HepG2 (cell line): ENCODE measurements around the gene ETS1. TPM values are rescaled to one million over a fixed set of nuclear protein-coding genes. Genes with fewer than 3 reads are reported as not detected.
A peak's percentile ranks its signal among the peaks of the same experiment; 100 is the strongest.

Source experiments
- ATAC-seq: fragments of 200-7000 bp; cut with Tn5 transposase; 3 replicates; pipeline ENCODE4 v1.9.1; 2020; ENCODE audit warnings: mild to moderate bottlenecking, moderate library complexity
- BruUV-seq: library from RNA; stranded (reverse); fragments of 400-500 nt; replicated peaks from 2 replicates; lab custom pipeline; 2021; lab: Mats Ljungman, UMichigan
- CTCF ChIA-PET: fragments of 300-600 bp; formaldehyde crosslinking; extraction: SDS; loops from one replicate; lab custom pipeline; 2021; ENCODE audit warnings: low total read pairs, inconsistent platforms, low intra/inter-chr PET ratio; lab: Yijun Ruan, JAX
- POLR2A ChIA-PET: fragments of 350-600 bp; sonication (Branson Sonifier 250); formaldehyde crosslinking; loops from one replicate; lab custom pipeline; 2020; ENCODE audit warnings: antibody characterized with exemption, inconsistent platforms; lab: Yijun Ruan, JAX
- DNase-seq: peaks from one replicate; pipeline ENCODE4 v3.0.0-alpha.2; 2015; ENCODE audit warnings: low spot score
- FAIRE-seq: peaks from 3 replicates; lab custom pipeline; 2011; peaks lifted over from hg19 to GRCh38; lab: Jason Lieb, UNC
- H2AFZ ChIP-seq: one replicate; pipeline ENCODE4 v1.6.1; 2011; ENCODE audit warnings: low read length, inconsistent platforms
- H3K27ac ChIP-seq: fragments of 300-600 bp; 3 replicates; pipeline ENCODE4 v1.8.0; 2011; ENCODE audit warnings: mixed run types, mild to moderate bottlenecking, mixed read lengths, low read length, inconsistent platforms; ENCODE audit not compliant: insufficient read depth; ENCODE audit errors: extremely low read length
- H3K27me3 ChIP-seq, 2 experiments: fragments of 200-600 bp in 1 of 2; 2 replicates in 1 of 2; 3 replicates in 1 of 2; pipeline versions ENCODE4 v1.6.0 to v1.8.0; 2011; ENCODE audit warnings: low read length in 2 of 2, mild to moderate bottlenecking in 2 of 2, moderate library complexity in 2 of 2, inconsistent platforms in 1 of 2; ENCODE audit not compliant: insufficient read depth in 2 of 2, control insufficient read depth in 1 of 2
- H3K36me3 ChIP-seq, 2 experiments: fragments of 200-600 bp in 1 of 2; replicated peaks in 1 of 2; 2 replicates in 1 of 2; 3 replicates in 1 of 2; pipeline versions ENCODE4 v1.5.1 to v1.8.0; 2011; ENCODE audit warnings: low read length in 2 of 2, inconsistent platforms in 1 of 2; ENCODE audit not compliant: insufficient read depth in 2 of 2, control insufficient read depth in 1 of 2
- H3K4me1 ChIP-seq: 2 replicates; pipeline ENCODE4 v1.5.1; 2012; ENCODE audit warnings: low read length, inconsistent platforms; ENCODE audit not compliant: insufficient read depth
- H3K4me2 ChIP-seq: 2 replicates; pipeline ENCODE4 v1.6.0; 2011; ENCODE audit warnings: low read depth, low read length, inconsistent platforms
- H3K4me3 ChIP-seq, 3 experiments: fragments of 200-600 bp in 1 of 3; sonication (generic), shearing (Covaris generic) in 1 of 3; replicated peaks in 1 of 3; 2 replicates each; pipeline ENCODE4 v1.5.1; 2011 to 2016; ENCODE audit warnings: low read length in 3 of 3, inconsistent platforms in 2 of 3, low read depth in 2 of 3, mild to moderate bottlenecking in 2 of 3, control low read depth in 1 of 3, mixed read lengths in 1 of 3; ENCODE audit not compliant: insufficient read depth in 1 of 3
- H3K79me2 ChIP-seq: one replicate; pipeline ENCODE4 v1.6.1; 2011; ENCODE audit warnings: low read length, inconsistent platforms; ENCODE audit not compliant: insufficient read depth
- H3K9ac ChIP-seq: 2 replicates; pipeline ENCODE4 v1.6.0; 2011; ENCODE audit warnings: mild to moderate bottlenecking, low read depth, low read length, inconsistent platforms; ENCODE audit not compliant: insufficient read depth
- H3K9me3 ChIP-seq: 2 replicates; pipeline ENCODE4 v1.5.1; 2012; ENCODE audit warnings: mild to moderate bottlenecking, low read length
- H4K20me1 ChIP-seq: 2 replicates; pipeline ENCODE4 v1.6.0; 2011; ENCODE audit warnings: inconsistent platforms, mild to moderate bottlenecking, low read length, moderate library complexity; ENCODE audit not compliant: insufficient read depth
- ETV6 ChIP-seq: sonication (generic); formaldehyde crosslinking; conservative IDR thresholded peaks from 2 replicates; pipeline ENCODE4 v1.4.0; 2020; ENCODE audit warnings: missing genetic modification reagents
- HOXA9 ChIP-seq: sonication (generic); formaldehyde crosslinking; IDR thresholded peaks from 2 replicates; pipeline ENCODE4 v1.8.1; 2022; ENCODE audit warnings: missing genetic modification reagents, mild to moderate bottlenecking, moderate library complexity, borderline replicate concordance
- SALL2 ChIP-seq: sonication (generic); formaldehyde crosslinking; IDR thresholded peaks from 2 replicates; pipeline ENCODE4 v1.8.1; 2023; ENCODE audit warnings: mild to moderate bottlenecking, missing genetic modification reagents, inconsistent platforms
- U2AF2 ChIP-seq: fragments of 200-400 bp; formaldehyde crosslinking; IDR thresholded peaks from 2 replicates; pipeline ENCODE4 v1.6.1; 2017; ENCODE audit warnings: low read depth, mild to moderate bottlenecking, low read length
- XBP1 ChIP-seq: sonication (generic); formaldehyde crosslinking; IDR thresholded peaks from 2 replicates; pipeline ENCODE4 v1.5.0; 2020; ENCODE audit warnings: missing genetic modification reagents
- ZBTB20 ChIP-seq: sonication (generic); formaldehyde crosslinking; IDR thresholded peaks from 2 replicates; pipeline ENCODE4 v1.8.1; 2023; ENCODE audit warnings: missing genetic modification reagents, low read depth, mild to moderate bottlenecking, borderline replicate concordance
- ZNF234 ChIP-seq: sonication (generic); formaldehyde crosslinking; conservative IDR thresholded peaks from 2 replicates; pipeline ENCODE4 v1.5.1; 2020; ENCODE audit warnings: mild to moderate bottlenecking, missing genetic modification reagents
- ZNF3 ChIP-seq: IDR thresholded peaks from 2 replicates; pipeline ENCODE4 v1.7.0; 2017; ENCODE audit warnings: inconsistent platforms
- WGBS: methylation state at CpG from one replicate; pipeline ENCODE4 v1.1.6; 2017; ENCODE audit warnings: low lambda C conversion rate; 5-methylcytosine and 5-hydroxymethylcytosine counted together
- in situ Hi-C: cut with HindIII; loops from 2 replicates; pipeline ENCODE4 v1.10.0; 2017; ENCODE audit warnings: low pct_unique_long_range_greater_than_20kb; ENCODE audit not compliant: extremely low pct_ligation_motif_present
- intact Hi-C: fragments of 100-400 bp; cut with micrococcal nuclease; formaldehyde crosslinking; loops from one replicate; pipeline ENCODE4 v1.10.0; 2022; ENCODE audit not compliant: unreplicated experiment
- polyA plus RNA-seq, 8 experiments: library from polyadenylated mRNA; depleted of rRNA in 3 of 8; stranded (reverse) in 7 of 8; unstranded in 1 of 8; fragments of >200 nt; fragmentation: Illumina TruSeq in 4 of 8; extraction: Trizol in 4 of 8; gene quantifications; 2 replicates each; pipeline versions ENCODE4 v1.2.1 to v1.2.3, GENCODE V29; 2011 to 2016; ENCODE audit warnings: low read depth in 4 of 8, missing spikeins in 1 of 8, mixed read lengths in 1 of 8; ENCODE audit not compliant: insufficient read depth in 1 of 8
- total RNA-seq, 5 experiments: library from RNA; depleted of rRNA; stranded (reverse); fragments of >200 nt; fragmentation: Illumina TruSeq; extraction: Trizol; gene quantifications; 2 replicates each; pipeline ENCODE4 v1.2.3, GENCODE V29; 2016; ENCODE audit warnings: low read depth in 1 of 5
- TF ChIP-seq, protein P1 (sequence below): sonication (generic); formaldehyde crosslinking; IDR thresholded peaks from 2 replicates; pipeline ENCODE4 v1.8.1; 2023; ENCODE audit warnings: missing genetic modification reagents, mild to moderate bottlenecking, borderline replicate concordance
- TF ChIP-seq, protein P2 (sequence below): sonication (generic); formaldehyde crosslinking; IDR thresholded peaks from 2 replicates; pipeline ENCODE4 v1.5.0; 2020; ENCODE audit warnings: missing genetic modification reagents
- TF ChIP-seq, protein P3 (sequence below): sonication (generic); formaldehyde crosslinking; IDR thresholded peaks from 2 replicates; pipeline ENCODE4 v1.4.0; 2020; ENCODE audit warnings: missing genetic modification reagents, mild to moderate bottlenecking, borderline replicate concordance
- TF ChIP-seq, protein P4 (sequence below): sonication (generic); formaldehyde crosslinking; conservative IDR thresholded peaks from 2 replicates; pipeline ENCODE4 v1.4.0; 2020; ENCODE audit warnings: missing genetic modification reagents
- TF ChIP-seq, protein P5 (sequence below): sonication (generic); formaldehyde crosslinking; IDR thresholded peaks from 2 replicates; pipeline ENCODE4 v1.5.0; 2020; ENCODE audit warnings: missing genetic modification reagents
- TF ChIP-seq, protein P6 (sequence below): sonication (generic); formaldehyde crosslinking; IDR thresholded peaks from 2 replicates; pipeline ENCODE4 v1.5.1; 2020; ENCODE audit warnings: mild to moderate bottlenecking, missing genetic modification reagents, moderate library complexity

The ETS1 gene
- total and polyA plus RNA-seq, 2 of the 13 experiments (the other 11 are each of a cell fraction or from before 2014, with no cell fraction given): 0.18 to 0.34 TPM

DNA sequence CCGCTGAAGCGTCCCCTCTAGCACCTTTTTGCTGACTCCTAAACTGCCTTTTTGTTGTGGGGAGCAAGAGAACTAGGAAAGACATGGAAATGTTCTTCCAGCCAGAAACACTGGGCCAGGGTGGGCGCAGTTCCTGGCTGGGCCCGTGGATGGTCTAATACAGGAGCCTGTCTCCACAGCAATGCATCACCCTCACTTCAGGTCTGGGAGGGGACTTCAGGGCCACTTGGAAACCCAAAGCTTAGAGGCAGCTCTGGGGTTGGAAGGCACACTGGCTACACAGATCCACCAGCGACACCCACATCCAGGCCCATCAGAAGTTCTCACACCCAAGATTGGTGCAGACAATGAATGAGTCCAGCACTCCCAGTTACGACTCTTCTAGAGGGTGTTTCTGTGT, 120.3 kb downstream of the ETS1 start:
- Histone ChIP-seq H4K20me1 (no peaks in the 10 kb centered on the region), H3K4me2 (peak overlapping the region; percentile 28; the same call in 1 of the 2 replicates), H3K79me2 (no peaks in the 10 kb centered on the region), H3K9ac (no peak overlapping the region), H3K9me3 (no peaks in the 10 kb centered on the region), H3K36me3 (no peaks in the 10 kb centered on the region), H3K27ac (no peak overlapping the region), H3K27me3 (no peaks in the 10 kb centered on the region; a peak in 1 of 5 replicates), H2AFZ (no peak overlapping the region), H3K4me1 (peaks cover 18% of the 10 kb centered on the region), H3K4me3 (no peak overlapping the region)
- no peak; the same call in 2 of the 3 replicates for ATAC-seq
- 69% methylated on average over 2 of the region's 6 CpGs for WGBS
- DNase-seq: no peak
- in situ Hi-C loops: no loop called here
- FAIRE-seq: no peak
- ChIA-PET POLR2A (interaction anchor here (1.1 to 1.6 kb wide), 4 partner anchors 16 to 132 kb away, joined by 3 to 7 read pairs (median 5); no protein-coding TSS in a partner anchor), CTCF (no interaction called here)
- no peak for TF ChIP-seq ZBTB20
- TF ChIP-seq, protein P1, sequence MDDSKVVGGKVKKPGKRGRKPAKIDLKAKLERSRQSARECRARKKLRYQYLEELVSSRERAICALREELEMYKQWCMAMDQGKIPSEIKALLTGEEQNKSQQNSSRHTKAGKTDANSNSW (CRISPR knock-in tag): no peak
- TF ChIP-seq, protein P2, sequence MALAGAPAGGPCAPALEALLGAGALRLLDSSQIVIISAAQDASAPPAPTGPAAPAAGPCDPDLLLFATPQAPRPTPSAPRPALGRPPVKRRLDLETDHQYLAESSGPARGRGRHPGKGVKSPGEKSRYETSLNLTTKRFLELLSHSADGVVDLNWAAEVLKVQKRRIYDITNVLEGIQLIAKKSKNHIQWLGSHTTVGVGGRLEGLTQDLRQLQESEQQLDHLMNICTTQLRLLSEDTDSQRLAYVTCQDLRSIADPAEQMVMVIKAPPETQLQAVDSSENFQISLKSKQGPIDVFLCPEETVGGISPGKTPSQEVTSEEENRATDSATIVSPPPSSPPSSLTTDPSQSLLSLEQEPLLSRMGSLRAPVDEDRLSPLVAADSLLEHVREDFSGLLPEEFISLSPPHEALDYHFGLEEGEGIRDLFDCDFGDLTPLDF (CRISPR knock-in tag): no peak
- no peak for TF ChIP-seq U2AF2
- TF ChIP-seq, protein P3, sequence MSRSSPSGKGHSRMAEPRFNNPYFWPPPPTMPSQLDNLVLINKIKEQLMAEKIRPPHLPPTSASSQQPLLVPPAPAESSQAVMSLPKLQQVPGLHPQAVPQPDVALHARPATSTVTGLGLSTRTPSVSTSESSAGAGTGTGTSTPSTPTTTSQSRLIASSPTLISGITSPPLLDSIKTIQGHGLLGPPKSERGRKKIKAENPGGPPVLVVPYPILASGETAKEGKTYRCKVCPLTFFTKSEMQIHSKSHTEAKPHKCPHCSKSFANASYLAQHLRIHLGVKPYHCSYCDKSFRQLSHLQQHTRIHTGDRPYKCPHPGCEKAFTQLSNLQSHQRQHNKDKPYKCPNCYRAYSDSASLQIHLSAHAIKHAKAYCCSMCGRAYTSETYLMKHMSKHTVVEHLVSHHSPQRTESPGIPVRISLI (CRISPR knock-in tag): no peak
- TF ChIP-seq, protein P4, sequence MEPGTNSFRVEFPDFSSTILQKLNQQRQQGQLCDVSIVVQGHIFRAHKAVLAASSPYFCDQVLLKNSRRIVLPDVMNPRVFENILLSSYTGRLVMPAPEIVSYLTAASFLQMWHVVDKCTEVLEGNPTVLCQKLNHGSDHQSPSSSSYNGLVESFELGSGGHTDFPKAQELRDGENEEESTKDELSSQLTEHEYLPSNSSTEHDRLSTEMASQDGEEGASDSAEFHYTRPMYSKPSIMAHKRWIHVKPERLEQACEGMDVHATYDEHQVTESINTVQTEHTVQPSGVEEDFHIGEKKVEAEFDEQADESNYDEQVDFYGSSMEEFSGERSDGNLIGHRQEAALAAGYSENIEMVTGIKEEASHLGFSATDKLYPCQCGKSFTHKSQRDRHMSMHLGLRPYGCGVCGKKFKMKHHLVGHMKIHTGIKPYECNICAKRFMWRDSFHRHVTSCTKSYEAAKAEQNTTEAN (CRISPR knock-in tag): no peak
- no peak for TF ChIP-seq XBP1 (CRISPR knock-in tag)
- no peak for TF ChIP-seq ZNF234 (CRISPR knock-in tag)
- TF ChIP-seq, protein P5, sequence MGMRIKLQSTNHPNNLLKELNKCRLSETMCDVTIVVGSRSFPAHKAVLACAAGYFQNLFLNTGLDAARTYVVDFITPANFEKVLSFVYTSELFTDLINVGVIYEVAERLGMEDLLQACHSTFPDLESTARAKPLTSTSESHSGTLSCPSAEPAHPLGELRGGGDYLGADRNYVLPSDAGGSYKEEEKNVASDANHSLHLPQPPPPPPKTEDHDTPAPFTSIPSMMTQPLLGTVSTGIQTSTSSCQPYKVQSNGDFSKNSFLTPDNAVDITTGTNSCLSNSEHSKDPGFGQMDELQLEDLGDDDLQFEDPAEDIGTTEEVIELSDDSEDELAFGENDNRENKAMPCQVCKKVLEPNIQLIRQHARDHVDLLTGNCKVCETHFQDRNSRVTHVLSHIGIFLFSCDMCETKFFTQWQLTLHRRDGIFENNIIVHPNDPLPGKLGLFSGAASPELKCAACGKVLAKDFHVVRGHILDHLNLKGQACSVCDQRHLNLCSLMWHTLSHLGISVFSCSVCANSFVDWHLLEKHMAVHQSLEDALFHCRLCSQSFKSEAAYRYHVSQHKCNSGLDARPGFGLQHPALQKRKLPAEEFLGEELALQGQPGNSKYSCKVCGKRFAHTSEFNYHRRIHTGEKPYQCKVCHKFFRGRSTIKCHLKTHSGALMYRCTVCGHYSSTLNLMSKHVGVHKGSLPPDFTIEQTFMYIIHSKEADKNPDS (CRISPR knock-in tag): no peak
- TF ChIP-seq HOXA9 (CRISPR knock-in tag): no peak
- no peak for TF ChIP-seq SALL2 (CRISPR knock-in tag)
- no peak for TF ChIP-seq ZNF3 (CRISPR knock-in tag)
- no peak for TF ChIP-seq ETV6
- TF ChIP-seq, protein P6, sequence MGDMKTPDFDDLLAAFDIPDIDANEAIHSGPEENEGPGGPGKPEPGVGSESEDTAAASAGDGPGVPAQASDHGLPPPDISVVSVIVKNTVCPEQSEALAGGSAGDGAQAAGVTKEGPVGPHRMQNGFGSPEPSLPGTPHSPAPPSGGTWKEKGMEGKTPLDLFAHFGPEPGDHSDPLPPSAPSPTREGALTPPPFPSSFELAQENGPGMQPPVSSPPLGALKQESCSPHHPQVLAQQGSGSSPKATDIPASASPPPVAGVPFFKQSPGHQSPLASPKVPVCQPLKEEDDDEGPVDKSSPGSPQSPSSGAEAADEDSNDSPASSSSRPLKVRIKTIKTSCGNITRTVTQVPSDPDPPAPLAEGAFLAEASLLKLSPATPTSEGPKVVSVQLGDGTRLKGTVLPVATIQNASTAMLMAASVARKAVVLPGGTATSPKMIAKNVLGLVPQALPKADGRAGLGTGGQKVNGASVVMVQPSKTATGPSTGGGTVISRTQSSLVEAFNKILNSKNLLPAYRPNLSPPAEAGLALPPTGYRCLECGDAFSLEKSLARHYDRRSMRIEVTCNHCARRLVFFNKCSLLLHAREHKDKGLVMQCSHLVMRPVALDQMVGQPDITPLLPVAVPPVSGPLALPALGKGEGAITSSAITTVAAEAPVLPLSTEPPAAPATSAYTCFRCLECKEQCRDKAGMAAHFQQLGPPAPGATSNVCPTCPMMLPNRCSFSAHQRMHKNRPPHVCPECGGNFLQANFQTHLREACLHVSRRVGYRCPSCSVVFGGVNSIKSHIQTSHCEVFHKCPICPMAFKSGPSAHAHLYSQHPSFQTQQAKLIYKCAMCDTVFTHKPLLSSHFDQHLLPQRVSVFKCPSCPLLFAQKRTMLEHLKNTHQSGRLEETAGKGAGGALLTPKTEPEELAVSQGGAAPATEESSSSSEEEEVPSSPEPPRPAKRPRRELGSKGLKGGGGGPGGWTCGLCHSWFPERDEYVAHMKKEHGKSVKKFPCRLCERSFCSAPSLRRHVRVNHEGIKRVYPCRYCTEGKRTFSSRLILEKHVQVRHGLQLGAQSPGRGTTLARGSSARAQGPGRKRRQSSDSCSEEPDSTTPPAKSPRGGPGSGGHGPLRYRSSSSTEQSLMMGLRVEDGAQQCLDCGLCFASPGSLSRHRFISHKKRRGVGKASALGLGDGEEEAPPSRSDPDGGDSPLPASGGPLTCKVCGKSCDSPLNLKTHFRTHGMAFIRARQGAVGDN (CRISPR knock-in tag): no peak
- BruUV-seq: TSS peak; percentile 63
- intact Hi-C loops: loop anchor here (1.0 kb wide), 2 partner anchors 19 to 177 kb away; no protein-coding TSS in a partner anchor
